Left lung (tissue), 10 donors: Measurements from ENCODE around the gene NRGN. TPM values are rescaled to one million over a fixed set of nuclear protein-coding genes. Genes with fewer than 3 reads are reported as not detected.

Experiments used
- ATAC-seq: fragments of 200-7000 bp; cut with Tn5 transposase; one replicate; pipeline ENCODE4 v1.9.1; 2020; ENCODE audit warnings: moderate library complexity
- DNase-seq, 4 donors: peaks; one replicate each; pipeline ENCODE4 v3.0.0-alpha.2; 2013 to 2020
- H3K27ac ChIP-seq, 2 donors: fragments of 200-600 bp; sonication (generic) in 1 of 2; one replicate each; pipeline versions ENCODE4 v1.5.0 to v1.8.0; 2020 to 2021
- H3K27me3 ChIP-seq, 2 donors: fragments of 200-600 bp; sonication (generic) in 1 of 2; one replicate each; pipeline versions ENCODE4 v1.5.0 to v1.8.0; 2020 to 2021
- H3K36me3 ChIP-seq, 2 donors: fragments of 200-600 bp; sonication (generic) in 1 of 2; one replicate each; pipeline versions ENCODE4 v1.5.0 to v1.8.0; 2020 to 2021
- H3K4me1 ChIP-seq, 2 donors: fragments of 200-600 bp; one replicate each; pipeline ENCODE4 v1.8.0; 2021
- H3K4me3 ChIP-seq, 2 donors: fragments of 200-600 bp; sonication (generic) in 1 of 2; one replicate each; pipeline versions ENCODE4 v1.5.0 to v1.8.0; 2020 to 2021; ENCODE audit warnings: mild to moderate bottlenecking in 1 of 2
- H3K9me3 ChIP-seq, 2 donors: fragments of 200-600 bp; sonication (generic) in 1 of 2; one replicate each; pipeline versions ENCODE4 v1.5.0 to v1.8.0; 2020 to 2021
- intact Hi-C, 2 donors: fragments of 100-400 bp; cut with DNase I; formaldehyde crosslinking; loops; one replicate each; pipeline versions ENCODE4 v1.11.2 to v1.14.2; 2022
- polyA plus RNA-seq, 6 donors: library from polyadenylated mRNA; unstranded; fragments of 120-200 nt; gene quantifications; one replicate each; pipeline ENCODE4 v1.2.1, GENCODE V29; 2013; ENCODE audit not compliant: insufficient read length in 6 of 6
- total RNA-seq, 2 donors: library from RNA; stranded (reverse); fragmentation: NEBNext Ultra II Directional; extraction: Animal tissue kit (Norgen Biotek cat#: 25700); gene quantifications; one replicate each; pipeline ENCODE4 v1.2.1, GENCODE V29; 2021
- TF ChIP-seq, protein P1 (sequence below), 2 donors: fragments of 200-600 bp; sonication (generic) in 1 of 2; IDR thresholded peaks; one replicate each; pipeline versions ENCODE4 v1.5.0 to v1.8.0; 2021; ENCODE audit warnings: antibody characterized with exemption in 2 of 2
- donor health status: DM: no; HTN: yes; CAD: no.
- donor health status: DM: no; HTN: no; CAD: no.

The NRGN gene
- total and polyA plus RNA-seq, 8 donors: 16.5 to 62.1 (median 23.2) TPM

DNA sequence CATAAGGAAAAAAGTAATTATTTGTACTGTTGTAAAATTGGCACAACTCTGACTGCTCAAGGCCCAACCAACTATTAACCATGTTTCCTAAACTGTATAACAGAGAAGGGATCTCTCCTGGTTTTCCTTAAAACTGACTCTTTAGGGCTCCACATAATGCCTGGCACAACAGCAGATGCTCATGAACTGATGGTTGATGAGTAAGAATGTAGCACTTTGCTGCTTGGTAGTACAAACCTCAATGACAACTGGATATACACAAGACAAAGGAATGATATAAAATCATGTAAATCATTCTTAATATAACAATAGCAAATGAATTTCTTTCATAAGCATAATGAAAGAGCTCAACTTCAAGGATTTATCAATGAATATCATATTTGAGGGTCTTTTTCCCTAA is 48.8 kb downstream of the NRGN start:
- Histone ChIP-seq H3K9me3 (no peaks in the 10 kb centered on the region), H3K27ac (no peak overlapping the region), H3K4me3 (no peak overlapping the region), H3K4me1 (peaks cover 3 to 11% of the 10 kb centered on the region in 2 donors), H3K27me3 (no peaks in the 10 kb centered on the region), H3K36me3 (no peaks in the 10 kb centered on the region)
- ATAC-seq (no peak), DNase-seq (no peak)
- TF ChIP-seq, protein P1, sequence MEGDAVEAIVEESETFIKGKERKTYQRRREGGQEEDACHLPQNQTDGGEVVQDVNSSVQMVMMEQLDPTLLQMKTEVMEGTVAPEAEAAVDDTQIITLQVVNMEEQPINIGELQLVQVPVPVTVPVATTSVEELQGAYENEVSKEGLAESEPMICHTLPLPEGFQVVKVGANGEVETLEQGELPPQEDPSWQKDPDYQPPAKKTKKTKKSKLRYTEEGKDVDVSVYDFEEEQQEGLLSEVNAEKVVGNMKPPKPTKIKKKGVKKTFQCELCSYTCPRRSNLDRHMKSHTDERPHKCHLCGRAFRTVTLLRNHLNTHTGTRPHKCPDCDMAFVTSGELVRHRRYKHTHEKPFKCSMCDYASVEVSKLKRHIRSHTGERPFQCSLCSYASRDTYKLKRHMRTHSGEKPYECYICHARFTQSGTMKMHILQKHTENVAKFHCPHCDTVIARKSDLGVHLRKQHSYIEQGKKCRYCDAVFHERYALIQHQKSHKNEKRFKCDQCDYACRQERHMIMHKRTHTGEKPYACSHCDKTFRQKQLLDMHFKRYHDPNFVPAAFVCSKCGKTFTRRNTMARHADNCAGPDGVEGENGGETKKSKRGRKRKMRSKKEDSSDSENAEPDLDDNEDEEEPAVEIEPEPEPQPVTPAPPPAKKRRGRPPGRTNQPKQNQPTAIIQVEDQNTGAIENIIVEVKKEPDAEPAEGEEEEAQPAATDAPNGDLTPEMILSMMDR (IDR thresholded peaks at IDR 0.05): no peak
- intact Hi-C loops: no loop called here

DNA sequence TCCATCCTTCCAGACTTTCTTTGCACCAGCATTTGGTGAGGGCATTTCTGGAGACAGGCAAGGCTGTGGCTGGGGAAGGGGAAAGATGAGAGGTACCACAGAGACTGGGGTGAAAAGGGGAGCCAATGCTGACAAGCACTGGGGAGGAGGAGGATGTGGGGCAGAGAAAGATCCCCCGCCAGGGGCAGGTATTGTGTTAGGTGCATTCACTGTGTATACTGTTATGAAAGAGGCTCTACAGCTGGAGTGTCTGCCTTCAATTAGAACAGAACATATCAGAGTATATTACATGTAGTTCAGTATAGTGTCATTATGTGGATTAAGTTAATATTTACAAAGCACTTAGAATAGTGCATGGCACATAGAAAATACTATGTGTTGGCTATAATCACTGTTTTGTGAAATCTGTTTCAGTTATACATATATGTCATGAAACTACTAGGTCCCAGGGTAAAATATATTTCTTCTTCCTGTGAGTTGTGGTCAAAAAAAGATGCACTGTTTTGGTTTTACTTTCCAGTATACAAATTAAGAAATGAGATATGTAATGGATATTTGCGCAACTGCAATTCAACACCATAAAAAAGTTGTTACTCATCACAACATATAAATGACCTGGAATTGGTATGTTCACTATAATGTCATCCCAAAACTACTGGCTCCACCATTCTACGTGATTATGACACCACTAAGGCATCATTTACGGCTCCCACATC is 52.0 kb downstream of the NRGN start:
- ATAC-seq: peak; percentile 50
- H3K27ac ChIP-seq: no peak overlapping the region
- no peak for DNase-seq
- peaks cover 3 to 15% of the 10 kb centered on the region in 2 donors for H3K4me1 ChIP-seq
- no peak overlapping the region for H3K4me3 ChIP-seq
- intact Hi-C loops: no loop called here
- no peaks in the 10 kb centered on the region for H3K9me3 ChIP-seq
- no peaks in the 10 kb centered on the region for H3K36me3 ChIP-seq
- TF ChIP-seq, protein P1 (IDR thresholded peaks at IDR 0.05): no peak
- no peaks in the 10 kb centered on the region for H3K27me3 ChIP-seq

DNA sequence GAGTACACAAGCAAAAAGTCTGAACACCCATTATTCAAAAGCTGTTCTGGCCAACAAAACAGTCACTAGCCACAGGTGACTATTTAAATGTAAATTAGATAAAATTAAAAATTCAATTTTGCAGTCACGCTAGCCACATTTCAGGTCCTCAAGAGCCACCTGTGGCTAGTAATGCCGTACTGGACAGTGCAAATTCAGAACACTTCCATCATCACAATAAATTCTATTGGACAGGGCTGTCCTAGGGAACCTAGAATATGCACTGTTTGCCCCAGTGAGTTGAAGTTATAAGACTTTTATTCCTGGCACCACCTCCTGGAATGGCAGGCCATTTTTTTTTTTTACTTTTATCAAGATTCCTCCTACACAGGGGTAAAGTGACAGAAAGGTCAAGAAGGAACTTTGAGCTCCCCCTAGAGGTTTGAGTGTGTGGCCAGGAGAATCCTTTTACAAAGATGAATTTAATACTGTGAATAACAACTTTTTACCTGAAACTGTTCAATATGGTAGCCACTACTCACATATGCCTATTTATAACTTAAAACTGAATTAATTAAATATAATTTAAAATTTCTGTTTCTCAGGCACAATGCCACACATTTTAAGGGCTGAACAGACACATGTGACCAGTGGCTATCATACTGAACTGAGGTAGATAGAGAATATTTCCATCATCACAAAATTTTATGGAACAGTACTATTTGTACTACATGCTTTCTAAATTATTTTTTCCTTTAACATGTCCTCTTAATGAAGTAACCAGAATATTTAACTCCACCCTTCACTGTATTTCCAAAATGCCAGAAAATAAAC is 53.9 kb downstream of the NRGN start:
- no peak overlapping the region for H3K27ac ChIP-seq
- ATAC-seq: peak; percentile 85
- H3K4me1 ChIP-seq: peaks cover 4 to 20% of the 10 kb centered on the region in 2 donors
- TF ChIP-seq, protein P1 (IDR thresholded peaks at IDR 0.05): peak; percentile 63 to 64
- H3K4me3 ChIP-seq: no peak overlapping the region
- intact Hi-C loops: no loop called here
- peak in 1 of 4 donors; percentile 54 for DNase-seq
- H3K9me3 ChIP-seq: no peaks in the 10 kb centered on the region
- no peaks in the 10 kb centered on the region for H3K36me3 ChIP-seq
- H3K27me3 ChIP-seq: peaks cover 0 to 2% of the 10 kb centered on the region in 2 donors

DNA sequence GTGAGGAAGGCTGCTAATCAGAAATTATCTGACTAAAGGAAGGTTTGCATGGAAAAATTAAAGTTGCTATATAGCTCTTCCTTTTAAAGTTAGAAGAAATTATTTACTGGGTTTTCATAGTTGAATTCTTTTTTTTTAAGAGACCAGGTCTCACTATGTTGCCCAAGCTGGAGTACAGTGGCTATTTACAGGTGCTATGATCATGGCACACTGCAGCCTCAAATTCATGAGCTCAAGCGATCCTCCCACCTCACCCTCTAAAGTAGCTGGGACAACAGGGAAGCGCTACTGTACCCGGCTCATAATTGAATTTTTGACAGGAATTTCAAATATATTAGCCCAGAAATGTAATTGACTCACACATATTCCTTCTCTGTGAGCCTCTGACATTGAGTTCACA is 56.6 kb downstream of the NRGN start:
- H3K4me1 ChIP-seq: peaks cover 10 to 36% of the 10 kb centered on the region in 2 donors
- TF ChIP-seq, protein P1 (IDR thresholded peaks at IDR 0.05): no peak
- DNase-seq: no peak
- peaks cover 0 to 14% of the 10 kb centered on the region in 2 donors for H3K27me3 ChIP-seq
- H3K9me3 ChIP-seq: no peaks in the 10 kb centered on the region
- H3K36me3 ChIP-seq: no peaks in the 10 kb centered on the region
- H3K4me3 ChIP-seq: no peak overlapping the region
- ATAC-seq: no peak
- intact Hi-C loops: no loop called here
- no peak overlapping the region for H3K27ac ChIP-seq

Other genes with a start within 250 kb of the NRGN start
- gene OR8B12, start 196.3 kb upstream of the NRGN start, total RNA-seq: not detected
- gene OR8B12, start 196.3 kb upstream of the NRGN start, polyA plus RNA-seq: not detected
- not detected for gene OR8A1, start 169.9 kb upstream of the NRGN start, total RNA-seq
- gene OR8A1, start 169.9 kb upstream of the NRGN start, polyA plus RNA-seq: under 1 TPM in 4 of 6 donors, not detected in 2; 0.03 to 0.04 (median 0.03) TPM
- not detected for gene PANX3, start 128.5 kb upstream of the NRGN start, total RNA-seq
- not detected for gene PANX3, start 128.5 kb upstream of the NRGN start, polyA plus RNA-seq
- gene TBRG1, start 117.1 kb upstream of the NRGN start, total RNA-seq: 10 to 100 TPM; 34.1 to 41.9 TPM
- gene TBRG1, start 117.1 kb upstream of the NRGN start, polyA plus RNA-seq: 10 to 100 TPM; 30.2 to 40.9 (median 37.5) TPM
- gene SIAE, start 66.2 kb upstream of the NRGN start, total RNA-seq: 10 to 100 TPM; 34.6 to 71.5 TPM
- gene SIAE, start 66.2 kb upstream of the NRGN start, polyA plus RNA-seq: 10 to 100 TPM; 13.3 to 17.5 (median 16.1) TPM
- gene SPA17, start 66.0 kb upstream of the NRGN start, total RNA-seq: 1 to 10 TPM; 5.6 TPM
- gene SPA17, start 66.0 kb upstream of the NRGN start, polyA plus RNA-seq: 10 to 100 TPM in 5 of 6 donors, 1 to 10 TPM in 1; 9.7 to 20.9 (median 16.5) TPM
- gene VSIG2, start 12.3 kb downstream of the NRGN start, total RNA-seq: 10 to 100 TPM; 16.0 to 35.6 TPM
- gene VSIG2, start 12.3 kb downstream of the NRGN start, polyA plus RNA-seq: 10 to 100 TPM; 25.0 to 32.6 (median 27.5) TPM
- 100 to 1,000 TPM; 116 to 119 TPM for gene ESAM, start 22.3 kb downstream of the NRGN start, total RNA-seq
- gene ESAM, start 22.3 kb downstream of the NRGN start, polyA plus RNA-seq: 100 to 1,000 TPM; 103 to 139 (median 121) TPM
- 10 to 100 TPM in 1 of 2 donors, 1 to 10 TPM in 1; 9.4 to 12.2 TPM for gene MSANTD2, start 60.5 kb downstream of the NRGN start, total RNA-seq
- gene MSANTD2, start 60.5 kb downstream of the NRGN start, polyA plus RNA-seq: 10 to 100 TPM; 33.5 to 46.3 (median 44.0) TPM
- gene ROBO3, start 125.5 kb downstream of the NRGN start, total RNA-seq: 10 to 100 TPM; 11.0 to 11.4 TPM
- 10 to 100 TPM; 38.8 to 54.8 (median 49.1) TPM for gene ROBO3, start 125.5 kb downstream of the NRGN start, polyA plus RNA-seq
- 10 to 100 TPM; 38.2 to 39.4 TPM for gene ROBO4, start 157.9 kb downstream of the NRGN start, total RNA-seq
- 10 to 100 TPM; 31.1 to 61.9 (median 49.4) TPM for gene ROBO4, start 157.9 kb downstream of the NRGN start, polyA plus RNA-seq
- not detected for gene HEPN1, start 179.3 kb downstream of the NRGN start, total RNA-seq
- under 1 TPM in 1 of 6 donors, not detected in 5; 0.15 TPM for gene HEPN1, start 179.3 kb downstream of the NRGN start, polyA plus RNA-seq
- gene HEPACAM, start 196.1 kb downstream of the NRGN start, total RNA-seq: not detected
- under 1 TPM in 5 of 6 donors, not detected in 1; 0.04 to 0.31 (median 0.07) TPM for gene HEPACAM, start 196.1 kb downstream of the NRGN start, polyA plus RNA-seq
- 1 to 10 TPM; 1.7 to 2.7 TPM for gene CCDC15, start 214.3 kb downstream of the NRGN start, total RNA-seq
- gene CCDC15, start 214.3 kb downstream of the NRGN start, polyA plus RNA-seq: 10 to 100 TPM in 1 of 6 donors, 1 to 10 TPM in 5; 5.1 to 10.1 (median 6.5) TPM